HG03066 (cell line): Measurements from ENCODE around the gene SHC1.

Source experiments
- ATAC-seq: cut with Tn5 transposase; IDR thresholded peaks from one replicate; pipeline ENCODE4 v1.9.1; 2021; ENCODE audit warnings: low read depth; ENCODE audit not compliant: unreplicated experiment

Gene SHC1

DNA sequence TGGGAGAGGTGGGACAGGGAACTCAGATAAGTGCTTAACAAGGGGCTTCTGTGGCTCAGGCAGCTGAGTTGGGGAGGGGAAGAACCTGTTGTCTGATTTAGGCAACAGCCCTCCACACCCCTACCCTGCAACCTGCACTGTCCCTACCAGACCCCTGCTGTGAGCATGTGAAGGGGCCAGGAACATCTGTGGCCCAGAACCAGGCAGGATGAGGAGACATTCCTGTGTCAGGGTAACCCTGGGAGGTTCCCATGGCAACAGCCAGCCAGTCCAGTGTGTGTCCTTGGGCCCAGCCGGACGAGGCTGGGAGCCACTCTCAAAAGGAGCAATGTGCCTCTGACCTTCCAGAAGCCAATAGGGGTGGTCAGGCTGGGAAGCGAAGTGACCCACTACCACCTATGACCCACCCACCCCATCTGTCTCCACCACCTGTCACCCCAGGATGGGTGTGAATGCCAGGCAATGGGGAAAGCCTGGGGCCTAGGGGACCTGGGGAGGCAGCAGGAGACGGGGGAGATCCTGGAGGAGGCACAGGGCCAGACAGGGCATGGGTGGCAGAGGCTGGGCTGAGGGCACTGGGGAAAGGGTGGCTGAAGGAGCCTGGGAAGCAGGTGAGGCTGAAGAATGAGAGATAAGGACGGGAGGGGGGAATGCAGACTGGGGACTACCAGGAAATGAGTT is 29.1 kb downstream of the SHC1 start:
- ATAC-seq = no peak

- ATAC-seq = no peak
These were observed 29.8 kb downstream of the SHC1 start for GRCh38 chr1:154940651-154941194.

- no peak for ATAC-seq
These were observed 30.4 kb downstream of the SHC1 start for GRCh38 chr1:154940213-154940560.

DNA sequence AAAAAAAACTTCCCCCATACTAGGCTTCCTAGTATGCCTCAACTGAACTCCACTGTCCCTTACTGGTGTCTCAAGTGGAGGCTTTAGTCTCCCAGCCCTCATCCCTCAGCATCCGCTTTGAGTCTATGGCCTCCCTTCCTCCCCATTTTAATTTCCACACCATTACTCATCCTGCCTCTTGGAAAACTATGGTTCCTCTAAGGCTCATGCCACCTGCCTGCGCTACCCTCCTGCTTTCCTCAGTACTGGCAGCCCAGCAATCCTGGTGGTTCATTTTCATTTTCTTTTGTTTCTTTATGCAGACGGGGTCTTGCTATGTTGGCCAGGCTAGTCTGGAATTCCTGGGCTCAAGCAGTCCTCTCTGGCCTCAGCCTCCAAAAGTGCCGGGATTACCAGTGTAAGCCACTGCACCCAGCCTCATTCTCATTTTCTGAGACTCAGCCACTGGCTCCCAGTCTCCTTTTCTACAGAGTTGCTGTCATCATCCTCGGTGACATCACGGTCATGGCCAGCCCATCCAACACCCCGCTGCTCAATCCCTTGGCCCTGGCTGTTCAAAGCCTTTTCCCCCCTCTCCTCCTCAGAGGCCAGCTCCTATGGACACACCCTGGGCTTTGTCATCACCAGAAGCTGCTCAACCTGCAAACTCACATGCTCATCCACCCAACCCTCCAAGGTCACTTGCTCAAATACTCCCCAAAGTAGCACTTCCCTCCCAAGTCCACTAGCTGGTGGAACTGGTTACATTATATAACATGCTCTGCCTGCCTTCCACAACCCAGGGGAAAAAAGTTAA is 31.7 kb downstream of the SHC1 start:
- no peak for ATAC-seq

DNA sequence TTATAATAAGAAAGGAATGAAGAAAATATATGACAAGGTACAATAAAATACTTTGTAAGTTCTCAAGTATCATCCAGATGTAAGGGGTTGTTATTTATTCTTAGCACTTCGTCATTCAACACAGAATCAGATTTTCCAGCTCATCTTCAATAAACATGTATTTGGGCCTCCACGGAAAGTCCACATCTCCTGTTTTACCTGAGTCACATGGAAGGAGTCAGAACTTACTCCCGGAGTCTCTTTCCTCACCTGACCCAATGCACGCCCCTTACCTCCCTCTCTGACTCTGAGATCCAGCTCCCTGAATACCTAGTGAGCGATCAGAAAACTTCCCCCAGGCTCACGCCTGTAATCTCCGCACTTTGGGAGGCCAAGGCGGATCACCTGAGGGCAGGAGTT is 32.6 kb downstream of the SHC1 start:
- ATAC-seq = no peak

GRCh38 chr1:154937085-154937987 is 33.2 kb downstream of the SHC1 start:
- ATAC-seq = peak; percentile 51

- peak; percentile 68 for ATAC-seq
These were observed 33.9 kb downstream of the SHC1 start, which contains the start of gene PMVK for GRCh38 chr1:154936555-154937084. PMVK (minus strand) TSS chr1:154936719; CDS start chr1:154936685, 34 bp downstream.

GRCh38 chr1:154935749-154936554 is 34.6 kb downstream of the SHC1 start:
- ATAC-seq = no peak

DNA sequence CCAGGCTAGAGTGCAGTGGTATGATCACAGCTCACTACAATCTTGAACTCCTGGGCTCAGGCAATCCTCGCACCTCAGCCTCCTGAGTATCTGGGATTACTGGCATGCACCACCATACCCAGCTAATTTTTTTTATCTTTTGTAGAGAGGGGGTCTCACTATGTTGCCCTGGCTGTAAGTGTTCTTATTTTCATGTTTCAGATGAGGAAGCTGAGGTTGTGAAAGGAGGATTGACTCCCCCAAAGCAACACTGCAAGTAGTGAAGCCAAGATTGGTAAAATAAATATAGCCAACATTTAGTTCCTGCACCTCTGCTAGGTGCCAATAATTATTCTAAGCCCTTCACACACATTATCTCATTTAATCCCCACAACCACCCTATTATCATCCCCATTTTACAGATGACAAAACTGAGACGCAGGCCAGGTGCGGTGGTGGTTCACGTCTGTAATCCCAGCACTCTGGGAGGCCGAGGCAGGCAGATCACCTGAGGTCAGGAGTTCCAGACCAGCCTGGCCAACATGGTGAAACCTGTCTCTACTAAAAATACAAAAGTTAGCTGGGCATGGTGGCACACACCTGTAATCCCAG is 36.1 kb downstream of the SHC1 start:
- no peak for ATAC-seq

GRCh38 chr1:154931940-154932487 is 38.5 kb downstream of the SHC1 start:
- no peak for ATAC-seq

- ATAC-seq = no peak
These were observed 44.3 kb downstream of the SHC1 start for GRCh38 chr1:154926201-154926600.

DNA sequence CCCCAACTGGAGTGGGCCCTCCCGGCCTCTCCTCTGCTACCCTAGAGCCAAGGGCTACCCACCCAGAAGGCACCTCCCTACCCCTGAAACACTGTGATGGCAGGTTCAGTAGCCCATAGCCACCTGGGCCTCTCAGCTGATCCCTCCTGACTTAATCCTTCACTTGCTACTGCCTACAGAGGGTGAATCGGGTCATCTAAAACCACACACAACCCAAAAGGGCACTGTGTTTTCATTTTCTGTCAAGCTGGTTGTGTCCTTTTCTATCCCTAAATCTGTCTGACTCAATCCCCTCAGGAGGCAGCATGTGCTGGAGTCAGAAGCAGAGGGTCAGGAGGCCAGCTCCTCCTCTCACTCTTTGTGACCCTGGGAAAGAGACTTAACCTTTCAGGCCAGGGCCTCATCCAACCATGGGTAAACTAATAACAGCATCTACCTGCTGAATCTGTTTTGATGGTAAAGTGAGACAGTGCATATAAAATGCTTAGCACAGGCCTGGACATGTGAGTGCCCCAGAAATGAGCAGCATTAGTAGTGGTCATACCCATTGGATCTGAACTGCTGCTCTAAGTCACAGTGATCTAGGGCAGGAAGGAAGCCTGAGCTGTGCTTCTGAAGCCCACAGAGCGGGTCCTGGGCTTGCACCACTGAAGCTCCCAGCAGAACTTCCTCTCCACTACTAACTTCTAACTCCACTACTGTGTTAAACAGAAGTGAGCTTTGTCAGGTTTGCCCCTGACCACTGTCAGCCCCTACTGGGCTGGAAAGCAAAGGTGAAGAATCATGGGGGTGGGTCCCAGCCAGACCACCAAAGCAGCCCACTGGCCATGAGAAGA is 45.0 kb downstream of the SHC1 start:
- ATAC-seq = no peak

DNA sequence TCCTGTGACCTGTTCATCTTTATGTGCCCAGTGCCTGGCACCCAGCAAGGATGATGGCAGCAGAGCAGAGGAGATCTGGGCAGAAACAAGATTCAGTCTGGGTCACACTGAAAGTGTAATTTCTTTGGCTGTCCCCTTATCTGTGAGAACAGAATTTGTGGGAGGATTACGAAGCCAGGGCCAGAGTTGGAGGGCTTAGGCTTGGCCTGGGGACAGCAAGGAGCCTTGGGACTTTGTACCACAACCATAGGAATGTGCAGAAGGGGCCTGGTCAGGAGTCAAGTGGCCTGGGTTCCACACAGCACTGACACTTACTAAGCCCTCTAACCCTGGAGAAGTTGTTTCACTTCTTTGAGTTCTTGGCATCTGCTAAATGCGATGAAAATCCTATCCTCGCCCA is 46.9 kb downstream of the SHC1 start:
- no peak for ATAC-seq

DNA sequence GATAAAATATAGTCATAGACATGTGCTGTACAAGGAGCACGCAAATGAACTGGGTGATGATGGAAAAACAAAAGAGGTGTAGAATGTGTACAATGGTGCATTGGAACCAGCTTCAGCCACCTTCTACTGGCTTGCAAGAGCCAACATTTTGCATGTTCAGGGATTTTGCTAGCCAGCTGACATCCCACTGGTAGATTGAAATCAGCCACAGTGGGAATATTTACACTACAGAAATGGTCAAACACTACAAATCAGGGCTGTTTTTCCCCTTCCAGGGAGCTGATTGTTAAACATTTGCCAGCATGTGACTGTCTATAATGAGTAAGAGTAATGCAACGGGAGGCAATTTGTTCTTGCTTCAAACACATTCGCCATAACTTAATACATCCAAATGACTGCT is 57.3 kb downstream of the SHC1 start:
- no peak for ATAC-seq

GRCh38 chr1:154912755-154913154 is 57.8 kb downstream of the SHC1 start:
- ATAC-seq = no peak
